HG03064 (cell line): ENCODE data around the gene UCP2.

ENCODE experiments used
- ATAC-seq: cut with Tn5 transposase; IDR thresholded peaks from one replicate; pipeline ENCODE4 v1.9.1; 2021; ENCODE audit warnings: low read depth; ENCODE audit not compliant: unreplicated experiment

UCP2 gene

DNA sequence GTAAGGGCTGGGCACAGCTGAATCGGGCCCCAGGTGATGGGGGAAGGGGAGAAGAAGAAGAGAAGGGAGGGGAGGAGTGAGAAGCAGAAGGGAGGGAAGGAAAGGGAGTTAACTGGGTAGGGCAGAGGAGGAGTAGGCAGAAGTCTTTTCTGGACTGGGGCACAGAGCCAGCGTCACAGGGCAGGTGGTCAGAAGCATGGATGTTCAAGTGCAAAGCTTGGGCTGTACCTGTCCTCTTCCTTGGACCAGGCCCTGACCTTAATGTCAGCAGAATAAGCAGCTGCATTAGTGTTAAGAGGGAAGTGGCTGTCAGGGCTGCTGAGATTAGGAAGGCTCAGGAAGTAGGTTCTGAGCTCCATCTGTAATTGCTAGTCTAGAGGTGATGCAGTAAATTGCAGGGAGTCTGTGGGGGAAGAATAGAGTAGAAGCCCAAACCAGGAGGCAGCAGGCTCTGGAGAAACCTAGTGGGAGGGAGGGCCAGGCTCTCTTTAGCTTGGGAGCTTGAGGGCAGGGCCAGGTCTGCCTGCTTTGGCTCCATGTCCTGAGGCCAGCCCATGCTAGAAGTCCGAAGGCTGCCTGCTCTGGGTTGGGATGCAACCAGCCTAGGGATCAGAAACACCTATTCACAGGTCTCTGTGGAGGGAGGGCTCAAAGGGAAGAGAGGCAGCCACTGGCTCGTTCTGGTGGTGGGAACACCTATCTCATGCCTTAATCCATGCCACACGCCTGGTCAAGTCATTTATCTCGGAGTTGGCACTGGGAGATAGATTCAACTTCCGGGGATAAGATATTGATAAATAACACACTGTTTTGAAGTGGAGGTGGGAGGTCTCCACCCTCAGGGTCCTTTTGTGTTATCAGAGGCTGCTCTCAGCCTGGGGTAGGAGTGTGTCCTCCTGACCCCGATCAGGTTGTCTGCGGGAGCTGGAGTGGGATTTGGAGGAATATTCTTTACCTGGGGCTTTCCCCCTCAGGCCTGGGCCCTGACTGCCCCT, 28.0 kb upstream of the UCP2 start:
- no peak for ATAC-seq

DNA sequence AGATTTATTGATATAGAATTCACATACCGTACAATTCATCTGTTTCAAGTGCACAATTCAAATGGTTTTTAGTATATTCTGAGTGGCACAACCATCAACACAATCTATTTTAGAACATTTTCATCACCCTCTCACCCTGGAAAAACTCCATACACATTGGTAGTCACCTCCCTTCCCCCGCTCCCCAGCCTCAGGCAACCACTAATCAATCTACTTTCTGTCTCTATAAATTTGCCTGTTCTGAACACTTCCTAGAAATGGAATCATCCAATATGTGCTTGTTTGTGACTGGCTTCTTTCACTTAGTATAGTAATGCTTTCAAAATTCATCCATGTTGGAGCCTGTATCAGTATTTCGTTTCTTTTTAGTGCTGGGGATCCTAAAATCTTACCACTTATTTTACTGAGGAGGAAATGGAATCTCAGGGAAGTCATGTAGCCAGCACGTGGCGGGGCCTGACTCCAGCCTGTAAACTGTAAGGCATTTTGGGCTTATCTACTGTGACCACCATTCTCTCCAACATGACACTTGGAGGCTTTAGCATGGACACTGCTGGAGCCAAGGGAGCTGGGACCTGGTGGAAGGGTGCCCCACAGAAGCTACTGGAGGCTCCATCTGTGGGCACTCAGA, 27.1 kb upstream of the UCP2 start:
- ATAC-seq = no peak

DNA sequence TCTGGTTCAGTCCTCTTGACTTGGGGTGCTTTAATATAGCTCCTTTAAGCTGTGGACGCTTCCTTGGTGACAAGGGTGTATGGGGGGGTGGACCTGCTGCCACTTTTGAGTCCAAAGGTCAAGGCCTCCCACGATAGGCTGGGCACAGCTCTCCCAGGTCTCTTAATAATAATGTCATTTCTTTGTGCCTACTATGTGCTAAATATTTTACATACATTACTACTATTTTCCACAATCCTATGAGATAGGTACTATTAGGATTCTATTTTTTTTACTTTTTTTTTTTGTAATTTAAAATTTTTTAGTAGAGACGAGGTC, 26.5 kb upstream of the UCP2 start:
- no peak for ATAC-seq

DNA sequence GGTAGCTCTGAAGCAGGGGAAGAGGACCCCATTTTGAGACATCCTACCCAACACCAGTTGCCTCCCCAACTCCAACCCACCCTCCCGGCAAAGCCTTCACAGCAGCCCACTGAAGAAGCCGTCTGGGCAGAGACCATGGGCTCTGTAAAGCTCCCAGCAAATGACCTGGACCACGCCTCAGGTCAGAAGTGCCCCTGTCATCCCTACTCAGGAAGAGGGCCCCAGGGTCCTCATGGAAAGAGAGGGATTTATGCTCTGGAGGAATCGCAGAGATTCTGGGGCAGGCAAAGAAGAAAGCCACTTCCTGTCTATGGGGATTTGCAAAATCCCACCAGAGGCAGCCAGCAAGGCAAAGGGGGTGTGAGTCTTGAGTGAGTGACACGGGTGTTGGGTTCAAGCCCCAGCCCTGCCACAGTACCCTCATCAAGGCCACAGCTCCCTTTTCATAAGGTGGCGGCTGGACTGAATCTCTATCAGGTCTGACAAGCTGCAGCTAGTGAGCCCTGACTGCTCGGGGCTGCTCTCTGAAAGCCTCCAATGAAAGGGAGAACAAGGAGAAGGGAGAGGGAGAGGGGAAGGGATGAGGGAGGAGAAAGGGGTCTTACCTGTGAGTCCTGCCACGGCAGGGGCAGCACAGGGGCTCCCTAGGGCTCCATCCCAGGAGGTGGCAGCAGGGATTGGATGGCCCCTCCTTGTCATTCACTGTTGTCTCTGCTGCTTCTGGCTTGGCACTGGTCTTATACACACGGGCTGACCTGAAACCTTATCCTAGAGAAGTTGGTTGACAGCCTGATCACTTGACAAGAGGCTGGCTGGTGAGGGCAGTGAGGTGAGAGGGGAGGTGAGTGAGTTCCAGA, 26.0 kb upstream of the UCP2 start, which contains the start of gene UCP3:
Gene UCP3 (minus strand): TSS at position 713 of the 857 bp plus-strand sequence. CDS start 2,043 bp downstream, outside the sequence.
- ATAC-seq = no peak

DNA sequence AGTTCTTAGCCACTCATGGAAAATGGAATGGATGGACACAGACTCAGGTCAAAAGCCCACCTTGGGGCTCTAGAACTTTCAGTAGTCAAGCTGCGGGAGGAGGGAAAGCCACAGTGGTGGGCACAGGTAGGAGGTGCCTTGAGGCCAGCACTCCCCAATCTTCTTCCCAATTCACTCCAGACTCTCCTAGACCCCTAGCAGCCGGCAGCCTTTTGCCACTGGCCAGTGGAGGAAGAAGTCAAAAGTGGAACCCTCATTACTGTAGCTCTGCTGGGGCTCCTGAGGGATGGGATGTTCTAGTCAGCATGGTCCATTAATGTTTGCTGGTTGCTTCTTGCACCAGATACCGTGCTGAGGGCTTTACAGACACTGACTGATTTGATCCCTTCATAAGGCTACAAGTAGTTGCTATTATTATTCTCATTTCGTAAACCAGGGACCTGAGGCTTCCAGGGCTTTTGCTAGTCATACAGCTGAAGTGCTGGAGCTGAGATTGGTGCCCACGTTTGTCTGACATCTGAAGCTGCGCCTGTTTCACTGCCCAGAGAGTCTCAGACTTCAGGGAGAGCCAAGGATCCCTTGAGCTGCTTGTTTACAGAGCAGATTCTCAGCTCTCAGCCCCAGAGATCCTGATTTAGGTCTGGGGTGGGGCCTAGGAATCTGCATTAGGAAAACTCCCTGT, 25.2 kb upstream of the UCP2 start:
- ATAC-seq = no peak

DNA sequence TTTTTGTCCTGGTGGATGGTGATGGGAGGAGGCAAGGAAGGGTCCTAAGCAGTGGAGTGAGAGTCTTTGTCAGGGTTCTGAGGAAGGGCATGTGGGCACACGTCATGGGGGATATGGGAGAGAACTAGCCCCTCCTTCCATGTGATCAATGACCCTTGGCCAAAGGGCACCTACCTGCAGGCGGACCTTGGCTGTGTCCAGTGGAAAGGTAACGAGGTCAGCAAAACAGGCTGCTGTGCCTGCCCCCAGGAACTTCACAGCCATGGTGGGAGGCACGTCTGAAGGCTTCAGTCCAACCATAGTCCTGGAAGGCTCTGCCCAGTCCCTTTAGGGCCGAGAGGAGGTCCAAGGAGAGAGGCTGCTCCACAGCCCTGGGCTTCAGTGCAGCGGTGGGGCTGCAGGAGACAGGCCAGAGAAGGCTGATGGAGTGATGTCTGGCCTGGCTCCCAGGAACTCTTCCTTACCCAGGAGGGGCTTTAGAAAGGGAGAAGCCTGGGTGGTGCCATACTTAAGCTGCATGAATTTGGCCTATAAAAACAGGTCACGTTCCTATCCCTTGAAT, 24.2 kb upstream of the UCP2 start:
- ATAC-seq = no peak

DNA sequence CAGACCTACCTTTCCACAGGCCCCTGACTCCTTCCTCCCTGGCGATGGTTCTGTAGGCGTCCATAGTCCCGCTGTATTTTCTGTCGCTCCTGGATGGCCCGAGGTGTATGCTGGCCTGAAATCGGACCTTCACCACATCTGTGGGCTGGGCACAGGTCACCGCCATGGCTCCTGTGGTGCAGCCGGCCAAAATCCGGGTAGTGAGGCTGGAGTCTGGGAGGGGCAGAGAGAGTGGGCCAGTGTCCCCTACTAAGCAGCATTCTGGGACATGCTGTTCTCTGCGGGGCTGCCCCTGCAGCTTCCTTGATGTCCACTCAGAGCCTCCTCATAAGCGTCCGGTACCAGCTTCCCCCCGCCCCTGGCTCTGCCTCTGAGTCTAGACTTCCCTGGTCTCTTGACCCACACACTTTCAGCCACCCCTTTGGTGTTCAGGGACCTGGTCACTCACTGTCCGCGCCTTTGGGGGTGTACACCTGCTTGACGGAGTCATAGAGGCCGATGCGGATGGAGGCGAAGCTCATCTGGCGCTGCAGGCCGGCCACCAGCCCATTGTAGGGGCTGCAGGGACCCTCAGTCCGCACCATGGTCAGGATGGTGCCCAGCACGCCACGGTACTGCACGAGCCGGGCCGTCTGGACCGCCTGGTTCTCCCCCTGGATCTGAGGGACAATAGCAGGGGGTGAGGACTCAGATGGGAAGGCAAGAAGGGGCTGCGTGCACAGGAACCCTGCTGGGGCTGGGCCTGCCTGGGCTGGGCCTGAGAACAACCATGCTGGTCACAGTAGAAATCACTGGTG, 23.3 kb upstream of the UCP2 start:
- no peak for ATAC-seq

DNA sequence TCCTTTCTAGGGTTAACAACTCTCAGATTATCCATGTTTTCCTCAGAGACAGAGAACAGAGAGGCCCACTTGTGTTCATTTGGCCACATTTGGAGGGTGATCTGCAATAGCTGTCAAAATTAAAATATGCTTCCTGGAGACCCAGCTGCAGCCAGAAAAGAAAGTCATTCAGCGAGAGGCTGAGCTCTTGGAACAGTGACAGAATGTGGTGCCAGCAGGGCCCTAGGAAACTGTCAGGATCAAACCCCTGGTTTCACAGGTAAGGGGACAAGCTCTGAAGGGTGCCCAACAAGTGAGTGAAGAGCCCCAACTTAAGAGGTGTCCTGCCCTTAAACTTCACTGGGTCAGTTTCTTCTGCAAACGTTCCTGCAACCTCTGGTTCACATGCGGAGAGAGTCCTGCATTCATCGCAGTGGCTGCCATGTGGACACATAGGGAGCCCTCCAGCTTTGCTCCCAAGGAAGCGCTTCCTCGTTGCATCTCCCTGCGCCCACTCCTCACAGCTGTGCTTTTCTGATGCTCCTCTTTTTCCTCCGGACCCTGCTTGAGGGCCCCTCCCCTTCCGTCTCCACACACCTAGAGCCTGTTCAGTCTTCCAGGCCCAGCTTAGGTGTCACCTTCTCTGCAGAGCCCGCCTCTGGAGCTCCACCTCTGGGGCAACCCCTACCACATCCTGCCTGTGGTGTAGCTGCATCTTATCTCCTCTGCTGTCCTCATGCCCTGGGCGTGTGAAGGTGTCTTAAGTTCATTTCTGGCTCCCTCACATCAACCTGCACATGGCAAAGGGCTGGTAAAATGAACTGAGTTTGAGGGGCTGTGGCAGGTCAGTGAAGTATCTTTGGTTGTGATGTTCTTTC, 22.3 kb upstream of the UCP2 start:
- no peak for ATAC-seq

DNA sequence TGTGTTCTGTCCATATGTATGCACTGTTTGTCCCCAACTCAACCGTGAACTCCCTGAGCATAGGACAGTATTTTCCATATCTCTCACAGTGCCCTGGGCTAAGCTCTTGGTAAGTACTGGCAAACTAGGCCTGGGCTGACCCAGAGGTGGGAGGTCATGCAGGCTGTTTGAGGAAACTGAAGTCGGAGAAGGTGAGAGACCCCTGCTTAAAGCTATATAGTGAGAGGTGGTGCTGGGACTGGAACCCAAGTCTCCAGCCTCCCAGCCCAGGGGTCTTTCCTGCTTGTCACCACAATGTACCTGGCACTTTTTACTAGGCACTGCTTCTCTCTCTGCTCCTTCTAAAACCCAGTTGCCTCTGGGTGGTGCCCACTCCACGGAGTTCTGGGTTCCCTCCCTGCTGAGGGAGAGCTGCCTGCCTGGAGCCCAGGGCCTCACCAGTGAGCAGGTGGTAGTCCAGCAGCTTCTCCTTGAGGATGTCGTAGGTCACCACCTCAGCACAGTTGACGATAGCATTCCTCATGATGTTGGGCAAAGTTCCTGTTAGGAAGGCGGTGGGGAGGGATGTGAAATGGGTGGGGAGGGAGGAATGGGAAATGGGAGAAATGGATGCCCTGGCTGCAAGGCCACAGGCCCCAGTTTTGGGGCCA, 21.5 kb upstream of the UCP2 start:
- no peak for ATAC-seq

DNA sequence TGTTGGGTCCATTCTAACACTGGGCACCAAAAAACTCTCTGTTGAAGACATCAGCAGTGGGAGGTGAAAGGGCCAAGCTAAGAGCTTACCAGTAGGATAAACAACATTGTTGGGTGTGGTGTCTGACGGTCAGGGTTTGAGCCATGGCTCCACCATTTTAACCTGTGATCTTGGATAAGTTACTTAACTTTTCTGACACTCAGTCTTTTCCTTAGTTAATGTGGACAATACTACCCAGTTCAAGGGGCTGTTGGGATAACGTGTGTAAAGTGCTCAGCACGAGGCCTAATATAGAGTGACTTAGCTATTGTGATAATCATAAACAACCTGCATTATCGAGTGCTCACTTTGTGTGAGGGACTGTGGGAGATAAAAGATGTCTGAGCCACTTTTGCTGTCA, 20.2 kb upstream of the UCP2 start:
- ATAC-seq = no peak

DNA sequence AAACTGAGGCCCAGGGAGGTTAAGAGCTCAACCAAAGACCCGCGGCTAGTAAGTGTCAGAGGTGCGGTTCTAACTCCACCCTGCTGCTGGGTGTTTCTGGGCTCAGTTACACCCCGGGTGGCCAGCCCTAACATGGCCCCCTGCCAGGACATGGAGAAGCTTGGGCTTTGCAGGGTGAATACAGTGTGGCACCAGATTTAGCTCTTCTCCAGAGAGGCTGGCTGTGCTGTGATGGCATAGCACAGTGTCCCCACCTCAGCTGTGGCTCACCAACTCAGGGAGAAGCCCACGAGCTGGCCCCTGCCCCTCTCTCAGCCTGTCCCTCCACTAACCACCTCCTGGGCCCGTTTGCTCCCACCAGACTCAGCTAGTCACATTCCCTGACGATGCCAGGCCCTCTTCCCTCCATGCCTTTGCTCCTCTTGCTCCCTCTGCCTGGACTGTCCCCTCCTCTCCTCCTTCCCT, 19.2 kb upstream of the UCP2 start:
- ATAC-seq = no peak

DNA sequence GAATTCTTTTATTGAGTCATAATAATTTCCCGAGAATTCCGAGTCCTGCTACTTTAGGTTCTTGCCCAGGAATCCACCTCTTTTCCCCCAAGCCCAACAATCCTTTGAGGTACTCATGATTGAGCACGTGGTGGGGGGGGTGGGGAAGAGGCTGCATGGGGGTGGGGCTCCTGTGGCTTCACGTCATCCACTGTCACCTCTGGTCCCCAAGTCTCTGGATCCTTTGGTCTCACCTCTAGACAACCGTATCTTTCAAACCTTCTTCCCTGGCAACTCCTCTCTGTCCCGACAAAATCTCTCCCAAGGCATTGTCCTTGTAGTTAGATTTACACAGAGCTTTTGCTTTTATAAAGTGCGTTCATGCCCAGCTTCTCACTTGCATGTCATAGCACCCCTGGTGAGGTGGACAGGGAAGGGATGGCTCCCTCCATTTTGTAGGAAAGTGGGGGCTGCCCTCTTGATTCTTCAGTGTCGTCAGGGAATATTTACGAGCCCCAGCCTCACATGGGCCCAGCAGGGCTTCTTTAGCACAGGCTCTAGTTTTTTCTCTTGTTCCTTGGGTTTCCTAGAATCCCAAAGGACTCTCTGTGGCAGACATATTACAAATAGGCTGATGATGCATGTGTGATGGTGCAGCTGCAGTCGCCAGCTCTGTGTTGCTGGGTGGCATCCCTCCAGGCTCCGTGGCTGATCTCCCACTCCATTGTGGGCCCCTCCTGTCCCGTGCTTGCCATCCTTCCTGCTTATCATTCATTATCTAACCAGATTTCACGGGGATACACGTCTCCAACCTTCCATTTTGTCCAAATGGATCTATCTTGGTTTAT, 17.9 kb upstream of the UCP2 start:
- ATAC-seq = no peak

DNA sequence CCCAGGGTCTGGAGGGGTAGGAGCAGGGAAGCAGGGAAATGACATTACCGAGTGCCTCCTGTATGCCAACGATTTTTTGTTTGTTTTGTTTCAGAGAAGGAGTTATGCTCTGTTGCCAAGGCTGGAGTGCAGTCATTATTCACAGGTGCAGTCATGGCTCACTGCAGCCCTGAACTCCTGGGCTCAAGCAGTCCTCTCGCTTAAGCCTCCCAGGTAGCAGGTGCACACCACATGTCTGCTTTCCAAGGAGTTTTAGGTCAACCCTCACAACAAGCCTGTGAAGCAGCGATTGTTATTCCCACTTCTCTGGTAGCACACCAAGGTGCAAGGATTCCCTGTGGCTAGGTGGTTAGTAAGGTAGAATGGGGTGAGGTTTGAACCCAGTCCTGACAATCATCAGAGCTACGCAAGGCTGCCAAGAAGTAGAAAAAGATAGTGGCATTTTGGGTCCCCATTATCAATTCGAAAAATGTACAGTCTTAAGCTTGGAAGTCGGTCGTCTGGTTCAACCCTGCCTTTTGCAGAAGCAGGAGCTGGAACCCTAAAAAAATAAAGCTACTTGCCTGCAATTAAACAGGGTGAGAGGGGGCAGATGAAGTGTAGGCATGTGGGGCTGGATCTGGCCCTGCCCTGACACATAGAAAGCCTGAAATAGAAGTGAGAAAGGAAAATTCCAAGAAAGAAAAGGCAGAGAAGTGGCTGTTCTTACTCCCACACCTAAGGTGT, 17.1 kb upstream of the UCP2 start:
- ATAC-seq = no peak

DNA sequence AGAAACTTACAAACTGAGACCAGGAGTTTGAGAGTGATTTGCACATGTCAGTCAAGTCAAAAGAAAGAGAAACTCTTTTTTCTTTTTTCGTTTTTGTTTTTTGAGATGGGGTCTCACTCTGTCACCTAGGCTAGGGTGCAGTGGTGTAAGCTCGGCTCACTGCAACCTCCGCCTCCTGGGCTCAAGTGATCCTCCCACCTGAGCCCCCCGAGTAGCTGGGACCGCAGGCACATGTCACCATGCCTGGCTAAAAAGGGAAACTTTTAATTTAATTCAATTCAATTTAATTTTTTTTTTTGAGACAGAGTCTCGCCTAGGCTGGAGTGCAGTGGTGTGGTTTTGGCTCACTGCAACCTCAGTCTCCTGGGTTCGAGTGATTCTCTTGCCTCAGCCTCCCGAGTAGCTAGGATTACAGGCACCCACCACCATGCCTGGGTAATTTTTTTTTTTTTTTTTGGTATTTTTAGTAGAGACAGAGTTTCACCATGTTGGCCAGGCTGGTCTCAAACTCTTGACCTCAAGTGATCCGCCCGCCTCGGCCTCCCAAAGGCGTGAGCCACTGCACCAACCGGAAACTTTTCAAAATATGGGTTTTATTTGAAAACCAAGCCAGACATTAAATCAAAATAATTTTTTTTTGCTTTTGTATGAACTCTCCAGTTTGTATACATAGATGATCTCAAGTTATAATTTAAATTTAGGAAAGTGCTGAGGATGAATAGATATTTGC, 16.4 kb upstream of the UCP2 start:
- ATAC-seq = no peak

DNA sequence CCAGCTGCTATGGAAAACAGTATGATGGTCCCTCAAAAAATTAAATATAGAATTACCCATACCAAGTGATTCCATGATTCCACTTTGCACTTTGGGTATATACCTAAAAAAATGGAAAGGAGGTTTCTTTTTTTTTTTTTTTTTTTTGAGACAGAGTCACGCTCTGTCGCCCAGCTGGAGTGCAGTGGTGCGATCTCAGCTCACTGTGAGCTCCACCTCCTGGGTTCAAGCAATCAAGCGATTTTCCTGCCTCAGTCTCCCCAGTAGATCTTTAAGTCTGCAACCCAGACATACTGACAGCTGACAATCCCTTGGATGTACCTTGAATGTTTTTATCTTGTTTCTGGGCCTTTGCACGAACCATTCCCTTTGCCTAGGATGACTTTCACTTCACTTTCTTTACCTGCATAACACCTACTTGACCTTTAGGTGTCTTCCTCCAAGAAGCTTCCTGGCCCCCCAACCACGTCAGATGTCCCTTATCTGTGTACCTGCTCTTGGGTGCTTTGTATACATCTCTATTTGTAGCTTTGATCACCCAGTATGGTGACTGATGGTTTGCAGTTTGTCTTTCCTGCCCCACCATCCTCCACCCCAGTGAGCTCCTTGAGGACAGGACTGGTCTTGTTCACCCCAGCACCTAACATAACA, 14.6 kb upstream of the UCP2 start:
- no peak for ATAC-seq
